Midbrain (tissue), 1 donor: ENCODE results near the gene POLD4.

ENCODE experiments used
- DNase-seq: peaks from one replicate; lab custom pipeline; 2025; lab: John Stamatoyannopoulos, UW

Gene POLD4

GRCh38 chr11:67301313-67301921 lies 51.9 kb downstream of the POLD4 start:
- no peak for DNase-seq
